ENCODE results near the gene CDKN1C.
"Not testable (repeated sequence)": the region's sequence is repeated elsewhere in the genome, so short reads cannot be mapped to it uniquely, and the experiment has no call there.

The CDKN1C gene

GRCh38 chr11:2911088-2911784 is 25.7 kb upstream of the CDKN1C start:
- in situ Hi-C loops (cut with MboI; ENCODE audit: low pct_unique_long_range_greater_than_20kb, low sequenced_read_pairs): no loop called here
- no peak for DNase-seq

- in situ Hi-C loops (cut with MboI; ENCODE audit: low pct_unique_long_range_greater_than_20kb, low sequenced_read_pairs): no loop called here
- no peak for DNase-seq
Observed at GRCh38 chr11:2910401-2910955, 24.9 kb upstream of the CDKN1C start.

- in situ Hi-C loops (cut with MboI; ENCODE audit: low pct_unique_long_range_greater_than_20kb, low sequenced_read_pairs): no loop called here
- DNase-seq: no peak
Observed at GRCh38 chr11:2909133-2909902, 23.7 kb upstream of the CDKN1C start.

- in situ Hi-C loops (cut with MboI; ENCODE audit: low pct_unique_long_range_greater_than_20kb, low sequenced_read_pairs): no loop called here
Observed at GRCh38 chr11:2908130-2908529, 22.6 kb upstream of the CDKN1C start.

GRCh38 chr11:2905299-2905698 is 19.7 kb upstream of the CDKN1C start:
- DNase-seq; in situ Hi-C loops (cut with MboI; ENCODE audit: low pct_unique_long_range_greater_than_20kb, low sequenced_read_pairs): not testable (repeated sequence)

More at GRCh38 chr11:2908130-2908529, 22.6 kb upstream of the CDKN1C start:
- DNase-seq: no peak

GRCh38 chr11:2904153-2905052 is 18.8 kb upstream of the CDKN1C start:
- in situ Hi-C loops (cut with MboI; ENCODE audit: low pct_unique_long_range_greater_than_20kb, low sequenced_read_pairs): no loop called here
- DNase-seq: no peak

GRCh38 chr11:2903672-2904011 is 18.1 kb upstream of the CDKN1C start:
- in situ Hi-C loops (cut with MboI; ENCODE audit: low pct_unique_long_range_greater_than_20kb, low sequenced_read_pairs): no loop called here
- DNase-seq: no peak

GRCh38 chr11:2902784-2903671 is 17.5 kb upstream of the CDKN1C start:
- in situ Hi-C loops (cut with MboI; ENCODE audit: low pct_unique_long_range_greater_than_20kb, low sequenced_read_pairs): no loop called here
- DNase-seq: no peak

- DNase-seq: peak; percentile 83
- in situ Hi-C loops (cut with MboI; ENCODE audit: low pct_unique_long_range_greater_than_20kb, low sequenced_read_pairs): no loop called here
Observed at GRCh38 chr11:2901854-2902783, 16.5 kb upstream of the CDKN1C start.

GRCh38 chr11:2901196-2901796 is 15.7 kb upstream of the CDKN1C start:
- no peak for DNase-seq
- in situ Hi-C loops (cut with MboI; ENCODE audit: low pct_unique_long_range_greater_than_20kb, low sequenced_read_pairs): no loop called here

- DNase-seq: peak; percentile 57
- in situ Hi-C loops (cut with MboI; ENCODE audit: low pct_unique_long_range_greater_than_20kb, low sequenced_read_pairs): loop anchor here (10.0 kb wide), 2 partner anchors 364 to 464 kb away; no protein-coding TSS in a partner anchor
Observed at GRCh38 chr11:2899080-2899783, 13.7 kb upstream of the CDKN1C start.

- in situ Hi-C loops (cut with MboI; ENCODE audit: low pct_unique_long_range_greater_than_20kb, low sequenced_read_pairs): loop anchor here (10.0 kb wide), 2 partner anchors 364 to 464 kb away; no protein-coding TSS in a partner anchor
- peak; percentile 75 for DNase-seq
Observed at GRCh38 chr11:2898366-2899079, 12.9 kb upstream of the CDKN1C start.

- DNase-seq: no peak
- in situ Hi-C loops (cut with MboI; ENCODE audit: low pct_unique_long_range_greater_than_20kb, low sequenced_read_pairs): loop anchor here (10.0 kb wide), 2 partner anchors 362 to 462 kb away; no protein-coding TSS in a partner anchor
Observed at GRCh38 chr11:2897048-2897447, 11.5 kb upstream of the CDKN1C start.

GRCh38 chr11:2896047-2896446 is 10.5 kb upstream of the CDKN1C start:
- in situ Hi-C loops (cut with MboI; ENCODE audit: low pct_unique_long_range_greater_than_20kb, low sequenced_read_pairs): loop anchor here (10.0 kb wide), 2 partner anchors 361 to 461 kb away; no protein-coding TSS in a partner anchor
- no peak for DNase-seq

GRCh38 chr11:2893935-2894334 is 8.4 kb upstream of the CDKN1C start:
- in situ Hi-C loops (cut with MboI; ENCODE audit: low pct_unique_long_range_greater_than_20kb, low sequenced_read_pairs): loop anchor here (10.0 kb wide), 2 partner anchors 359 to 459 kb away; no protein-coding TSS in a partner anchor

More at GRCh38 chr11:2893935-2894334, 8.4 kb upstream of the CDKN1C start:
- DNase-seq: no peak

Measured in KBM-7 (cell line).